PFSK-1 (cell line): Measurements from ENCODE around the gene TMEM185B.

Experiments used
- FOXP2 ChIP-seq: optimal IDR thresholded peaks from 2 replicates; pipeline ENCODE3; 2011; ENCODE audit warnings: borderline replicate concordance, control low read depth, inconsistent platforms; ENCODE audit not compliant: insufficient read depth; ENCODE audit errors: extremely low read length, extremely low read depth
- POLR2AphosphoS5 ChIP-seq: IDR thresholded peaks from 2 replicates; pipeline ENCODE4 v1.6.1; 2012; ENCODE audit warnings: low read depth, mild to moderate bottlenecking, control low read depth, low read length, moderate library complexity
- SIN3A ChIP-seq: IDR thresholded peaks from 2 replicates; pipeline ENCODE4 v1.6.1; 2012; ENCODE audit warnings: mild to moderate bottlenecking, low read length, moderate library complexity, borderline replicate concordance; ENCODE audit not compliant: insufficient read depth
- TAF1 ChIP-seq: IDR thresholded peaks from 2 replicates; pipeline ENCODE4 v1.6.1; 2012; ENCODE audit warnings: low read length, control low read depth, borderline replicate concordance; ENCODE audit not compliant: insufficient read depth
- TF ChIP-seq, protein P1 (sequence below), 2 experiments: IDR thresholded peaks; 2 replicates each; pipeline versions ENCODE4 v1.6.1 to v1.8.0; 2011 to 2012; ENCODE audit warnings: low read depth in 2 of 2, low read length in 2 of 2, control low read depth in 1 of 2, inconsistent platforms in 1 of 2, mild to moderate bottlenecking in 1 of 2, moderate library complexity in 1 of 2; ENCODE audit not compliant: insufficient read depth in 1 of 2

Gene TMEM185B

GRCh38 chr2:120235681-120236080 lies 12.5 kb upstream of the TMEM185B start:
- TF ChIP-seq FOXP2 (no peak), TAF1 (no peak), SIN3A (no peak), POLR2AphosphoS5 (no peak)
- TF ChIP-seq, protein P1, sequence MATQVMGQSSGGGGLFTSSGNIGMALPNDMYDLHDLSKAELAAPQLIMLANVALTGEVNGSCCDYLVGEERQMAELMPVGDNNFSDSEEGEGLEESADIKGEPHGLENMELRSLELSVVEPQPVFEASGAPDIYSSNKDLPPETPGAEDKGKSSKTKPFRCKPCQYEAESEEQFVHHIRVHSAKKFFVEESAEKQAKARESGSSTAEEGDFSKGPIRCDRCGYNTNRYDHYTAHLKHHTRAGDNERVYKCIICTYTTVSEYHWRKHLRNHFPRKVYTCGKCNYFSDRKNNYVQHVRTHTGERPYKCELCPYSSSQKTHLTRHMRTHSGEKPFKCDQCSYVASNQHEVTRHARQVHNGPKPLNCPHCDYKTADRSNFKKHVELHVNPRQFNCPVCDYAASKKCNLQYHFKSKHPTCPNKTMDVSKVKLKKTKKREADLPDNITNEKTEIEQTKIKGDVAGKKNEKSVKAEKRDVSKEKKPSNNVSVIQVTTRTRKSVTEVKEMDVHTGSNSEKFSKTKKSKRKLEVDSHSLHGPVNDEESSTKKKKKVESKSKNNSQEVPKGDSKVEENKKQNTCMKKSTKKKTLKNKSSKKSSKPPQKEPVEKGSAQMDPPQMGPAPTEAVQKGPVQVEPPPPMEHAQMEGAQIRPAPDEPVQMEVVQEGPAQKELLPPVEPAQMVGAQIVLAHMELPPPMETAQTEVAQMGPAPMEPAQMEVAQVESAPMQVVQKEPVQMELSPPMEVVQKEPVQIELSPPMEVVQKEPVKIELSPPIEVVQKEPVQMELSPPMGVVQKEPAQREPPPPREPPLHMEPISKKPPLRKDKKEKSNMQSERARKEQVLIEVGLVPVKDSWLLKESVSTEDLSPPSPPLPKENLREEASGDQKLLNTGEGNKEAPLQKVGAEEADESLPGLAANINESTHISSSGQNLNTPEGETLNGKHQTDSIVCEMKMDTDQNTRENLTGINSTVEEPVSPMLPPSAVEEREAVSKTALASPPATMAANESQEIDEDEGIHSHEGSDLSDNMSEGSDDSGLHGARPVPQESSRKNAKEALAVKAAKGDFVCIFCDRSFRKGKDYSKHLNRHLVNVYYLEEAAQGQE (IDR thresholded peaks at IDR 0.05; ENCODE audit: insufficient read depth in 1 of 2, low read depth in 2 of 2, low read length in 2 of 2), result no peak

DNA sequence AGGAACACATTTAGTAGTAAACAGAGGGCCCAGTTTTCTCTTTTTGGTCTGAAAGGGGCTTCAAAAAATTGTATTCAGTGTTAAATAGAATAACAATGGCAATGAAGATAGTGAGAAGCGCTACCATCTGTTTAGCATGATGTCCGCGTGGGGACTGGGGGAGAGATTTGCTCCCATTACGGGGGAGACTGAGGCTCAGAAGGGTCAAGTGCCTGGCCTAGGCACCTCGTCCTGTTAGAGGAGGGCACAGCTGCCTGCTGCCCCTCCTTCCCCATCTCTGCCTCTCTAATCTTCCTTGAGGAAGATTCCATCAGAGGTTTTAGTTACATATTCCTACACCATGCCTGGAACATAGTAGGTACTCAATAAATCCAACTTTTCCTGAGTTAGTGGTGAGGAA lies 10.1 kb upstream of the TMEM185B start:
- no peak for TF ChIP-seq FOXP2
- TF ChIP-seq SIN3A, result no peak
- TF ChIP-seq POLR2AphosphoS5, result no peak
- TF ChIP-seq, protein P1 (IDR thresholded peaks at IDR 0.05; ENCODE audit: insufficient read depth in 1 of 2, low read depth in 2 of 2, low read length in 2 of 2), result no peak
- TF ChIP-seq TAF1, result no peak

DNA sequence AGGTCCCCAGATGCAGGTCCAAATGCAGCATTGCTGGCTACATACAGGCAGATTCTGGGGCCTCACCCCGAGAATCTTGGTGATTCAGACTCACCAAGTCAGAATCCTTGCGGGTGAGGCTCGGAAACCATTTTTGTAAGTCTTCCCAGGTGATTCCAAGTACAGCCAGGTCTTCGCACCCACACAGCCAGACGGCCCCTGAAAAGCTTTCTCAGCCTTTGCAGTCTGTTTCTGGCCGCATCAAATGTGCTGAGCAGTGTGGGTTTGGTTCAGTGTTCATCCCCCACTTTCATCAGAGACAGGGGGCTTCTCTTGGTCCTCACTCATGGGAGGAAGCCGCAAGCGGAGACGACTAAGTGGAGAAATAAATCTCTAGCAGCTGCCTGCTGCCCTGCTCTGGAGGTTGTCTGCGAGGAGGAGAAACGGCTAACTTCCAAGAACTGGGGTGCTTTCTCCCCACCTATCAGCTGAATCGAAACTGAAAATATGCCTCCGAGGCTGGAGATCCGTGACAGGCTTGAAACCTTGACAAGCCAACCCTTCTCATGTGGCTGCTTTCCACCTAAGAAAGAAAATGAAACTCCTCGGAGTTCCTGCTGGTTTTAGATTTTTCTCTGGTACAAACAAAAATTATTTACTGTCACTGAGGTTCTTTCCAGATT lies 8.9 kb upstream of the TMEM185B start:
- TF ChIP-seq POLR2AphosphoS5, result no peak
- TF ChIP-seq SIN3A, result no peak
- TF ChIP-seq FOXP2, result no peak
- TF ChIP-seq TAF1, result no peak
- TF ChIP-seq, protein P1 (IDR thresholded peaks at IDR 0.05; ENCODE audit: insufficient read depth in 1 of 2, low read depth in 2 of 2, low read length in 2 of 2), result no peak

- TF ChIP-seq FOXP2, result no peak
- no peak for TF ChIP-seq SIN3A
- no peak for TF ChIP-seq POLR2AphosphoS5
- no peak for TF ChIP-seq TAF1
- TF ChIP-seq, protein P1 (IDR thresholded peaks at IDR 0.05; ENCODE audit: insufficient read depth in 1 of 2, low read depth in 2 of 2, low read length in 2 of 2), result no peak
Measured at GRCh38 chr2:120231564-120231973, 8.4 kb upstream of the TMEM185B start.
